GM23248 (cell line): Measurements from ENCODE around the gene ASXL2.

Experiments used
- EZH2 ChIP-seq: fragments of 200-600 bp; sonication (generic); IDR thresholded peaks from 2 replicates; pipeline ENCODE4 v1.6.1; 2018; ENCODE audit warnings: antibody characterized with exemption, mild to moderate bottlenecking; ENCODE audit not compliant: insufficient read depth, poor library complexity, severe bottlenecking
- EZH2phosphoT487 ChIP-seq: fragments of 200-600 bp; sonication (generic); IDR thresholded peaks from 2 replicates; pipeline ENCODE4 v1.6.1; 2018; ENCODE audit warnings: antibody characterized with exemption, moderate library complexity, mild to moderate bottlenecking, low read depth; ENCODE audit not compliant: insufficient read depth

GRCh38 chr2:25809646-25810045, 68.6 kb downstream of the ASXL2 start:
- TF ChIP-seq EZH2 (no peak), EZH2phosphoT487 (no peak)
